ENCODE data around the gene FHOD3.

DNA sequence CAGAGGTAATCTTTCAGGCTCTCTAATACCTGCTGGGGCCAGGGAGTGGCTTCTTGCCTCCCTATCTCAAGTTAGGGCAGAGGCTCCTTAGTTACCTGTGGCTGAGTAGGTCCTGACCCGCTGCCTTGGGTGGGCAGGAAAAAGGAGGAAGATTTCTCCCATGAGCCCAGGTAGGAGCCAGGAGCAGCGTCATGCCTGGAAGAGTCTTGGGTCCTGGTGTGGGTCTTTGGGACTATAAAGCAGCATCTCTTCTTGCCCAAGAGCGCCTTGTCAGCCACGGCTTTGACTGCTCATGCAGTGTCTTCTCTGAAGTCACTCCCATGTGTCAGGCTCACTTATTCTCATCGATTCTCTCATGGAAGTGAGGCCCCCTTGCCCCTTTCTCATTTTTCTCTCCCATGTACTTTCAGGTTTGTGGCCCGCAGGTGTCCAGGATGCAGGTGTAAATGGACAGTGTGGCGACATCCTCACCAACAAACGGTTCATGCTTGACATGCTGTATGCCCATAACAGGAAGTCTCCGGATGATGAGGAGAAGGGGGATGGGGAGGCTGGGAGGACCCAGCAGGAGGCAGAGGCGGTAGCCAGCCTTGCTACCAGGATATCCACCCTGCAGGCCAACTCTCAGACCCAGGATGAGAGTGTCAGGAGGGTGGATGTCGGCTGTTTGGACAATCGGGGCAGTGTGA, 420.1 kb downstream of the FHOD3 start:
- TF ChIP-seq, protein P1, sequence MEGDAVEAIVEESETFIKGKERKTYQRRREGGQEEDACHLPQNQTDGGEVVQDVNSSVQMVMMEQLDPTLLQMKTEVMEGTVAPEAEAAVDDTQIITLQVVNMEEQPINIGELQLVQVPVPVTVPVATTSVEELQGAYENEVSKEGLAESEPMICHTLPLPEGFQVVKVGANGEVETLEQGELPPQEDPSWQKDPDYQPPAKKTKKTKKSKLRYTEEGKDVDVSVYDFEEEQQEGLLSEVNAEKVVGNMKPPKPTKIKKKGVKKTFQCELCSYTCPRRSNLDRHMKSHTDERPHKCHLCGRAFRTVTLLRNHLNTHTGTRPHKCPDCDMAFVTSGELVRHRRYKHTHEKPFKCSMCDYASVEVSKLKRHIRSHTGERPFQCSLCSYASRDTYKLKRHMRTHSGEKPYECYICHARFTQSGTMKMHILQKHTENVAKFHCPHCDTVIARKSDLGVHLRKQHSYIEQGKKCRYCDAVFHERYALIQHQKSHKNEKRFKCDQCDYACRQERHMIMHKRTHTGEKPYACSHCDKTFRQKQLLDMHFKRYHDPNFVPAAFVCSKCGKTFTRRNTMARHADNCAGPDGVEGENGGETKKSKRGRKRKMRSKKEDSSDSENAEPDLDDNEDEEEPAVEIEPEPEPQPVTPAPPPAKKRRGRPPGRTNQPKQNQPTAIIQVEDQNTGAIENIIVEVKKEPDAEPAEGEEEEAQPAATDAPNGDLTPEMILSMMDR (IDR thresholded peaks at IDR 0.05): no peak
- TF ChIP-seq POLR2A (IDR thresholded peaks at IDR 0.05): no peak
